Epithelial cell of esophagus (primary cell): Measurements from ENCODE around the gene RSU1.

Experiments
- DNase-seq: peaks from one replicate; pipeline ENCODE4 v3.0.0; 2010; ENCODE audit warnings: low read depth
- H3K4me3 ChIP-seq: 2 replicates; pipeline ENCODE4 v1.5.1; 2011; ENCODE audit warnings: mild to moderate bottlenecking, low read length, control low read depth
- TF ChIP-seq, protein P1 (sequence below): IDR thresholded peaks from 2 replicates; pipeline ENCODE4 v1.5.1; 2011; ENCODE audit warnings: low read depth, mild to moderate bottlenecking, low read length, control low read depth, inconsistent platforms; ENCODE audit not compliant: insufficient read depth; ENCODE audit errors: missing control alignments

Gene RSU1

GRCh38 chr10:16559236-16559773, 257.9 kb downstream of the RSU1 start:
- TF ChIP-seq, protein P1, sequence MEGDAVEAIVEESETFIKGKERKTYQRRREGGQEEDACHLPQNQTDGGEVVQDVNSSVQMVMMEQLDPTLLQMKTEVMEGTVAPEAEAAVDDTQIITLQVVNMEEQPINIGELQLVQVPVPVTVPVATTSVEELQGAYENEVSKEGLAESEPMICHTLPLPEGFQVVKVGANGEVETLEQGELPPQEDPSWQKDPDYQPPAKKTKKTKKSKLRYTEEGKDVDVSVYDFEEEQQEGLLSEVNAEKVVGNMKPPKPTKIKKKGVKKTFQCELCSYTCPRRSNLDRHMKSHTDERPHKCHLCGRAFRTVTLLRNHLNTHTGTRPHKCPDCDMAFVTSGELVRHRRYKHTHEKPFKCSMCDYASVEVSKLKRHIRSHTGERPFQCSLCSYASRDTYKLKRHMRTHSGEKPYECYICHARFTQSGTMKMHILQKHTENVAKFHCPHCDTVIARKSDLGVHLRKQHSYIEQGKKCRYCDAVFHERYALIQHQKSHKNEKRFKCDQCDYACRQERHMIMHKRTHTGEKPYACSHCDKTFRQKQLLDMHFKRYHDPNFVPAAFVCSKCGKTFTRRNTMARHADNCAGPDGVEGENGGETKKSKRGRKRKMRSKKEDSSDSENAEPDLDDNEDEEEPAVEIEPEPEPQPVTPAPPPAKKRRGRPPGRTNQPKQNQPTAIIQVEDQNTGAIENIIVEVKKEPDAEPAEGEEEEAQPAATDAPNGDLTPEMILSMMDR = no peak
- no peak overlapping the region for H3K4me3 ChIP-seq
- DNase-seq = no peak

- DNase-seq = no peak
- H3K4me3 ChIP-seq = no peak overlapping the region
- TF ChIP-seq, protein P1 = no peak
Observed at GRCh38 chr10:16547973-16548372, 269.3 kb downstream of the RSU1 start.

- peak; percentile 47 for DNase-seq
- H3K4me3 ChIP-seq = no peak overlapping the region
- TF ChIP-seq, protein P1 = peak; percentile 73
Observed at GRCh38 chr10:16545116-16545736, 272.0 kb downstream of the RSU1 start.

DNA sequence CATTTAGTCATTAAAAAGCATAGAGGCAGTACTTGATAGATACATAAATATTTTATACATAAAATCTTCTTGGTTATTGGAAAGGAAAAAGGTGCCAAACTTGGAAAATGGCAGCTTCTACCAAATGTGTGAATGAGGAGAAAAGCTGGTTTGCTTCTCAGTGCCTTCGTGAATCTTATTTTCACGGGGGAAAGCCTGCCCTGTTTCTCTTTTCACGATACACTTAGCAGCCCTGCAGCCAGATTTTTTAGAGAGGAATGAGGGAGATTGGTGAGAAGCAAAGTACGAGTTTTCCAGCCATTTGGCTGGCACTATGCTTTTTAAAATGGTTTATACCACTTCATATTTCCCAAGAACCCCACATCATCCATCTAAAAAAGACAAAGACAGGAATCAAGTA, 272.6 kb downstream of the RSU1 start:
- TF ChIP-seq, protein P1 = no peak
- H3K4me3 ChIP-seq = no peak overlapping the region
- no peak for DNase-seq

- no peak for DNase-seq
- TF ChIP-seq, protein P1 = no peak
- H3K4me3 ChIP-seq = no peak overlapping the region
Observed at GRCh38 chr10:16544099-16544498, 273.1 kb downstream of the RSU1 start.
